GM21786 (cell line): ENCODE data around the gene EMC9.

Experiments
- ATAC-seq: cut with Tn5 transposase; IDR thresholded peaks from one replicate; pipeline ENCODE4 v1.9.1; 2021; ENCODE audit not compliant: unreplicated experiment

The EMC9 gene

GRCh38 chr14:24132061-24132685 lies 9.2 kb downstream of the EMC9 start:
- ATAC-seq: no peak

DNA sequence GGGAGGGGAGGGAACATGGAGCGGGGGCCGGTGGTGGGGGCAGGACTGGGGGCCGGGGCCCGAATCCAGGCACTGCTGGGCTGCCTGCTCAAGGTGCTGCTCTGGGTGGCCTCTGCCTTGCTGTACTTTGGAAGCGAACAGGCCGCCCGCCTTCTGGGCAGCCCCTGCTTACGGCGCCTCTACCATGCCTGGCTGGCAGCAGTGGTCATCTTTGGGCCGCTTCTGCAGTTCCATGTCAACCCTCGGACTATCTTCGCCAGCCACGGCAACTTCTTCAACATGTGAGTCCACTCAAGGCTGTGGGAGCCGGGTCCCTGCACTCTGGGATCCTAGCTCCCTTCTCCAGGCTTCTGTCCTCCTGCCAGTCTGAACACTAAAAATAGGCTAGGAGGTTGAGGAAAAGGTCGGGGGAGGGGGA lies 9.8 kb downstream of the EMC9 start:
- no peak for ATAC-seq

- ATAC-seq: no peak
Measured at GRCh38 chr14:24130717-24131548, 10.5 kb downstream of the EMC9 start.

DNA sequence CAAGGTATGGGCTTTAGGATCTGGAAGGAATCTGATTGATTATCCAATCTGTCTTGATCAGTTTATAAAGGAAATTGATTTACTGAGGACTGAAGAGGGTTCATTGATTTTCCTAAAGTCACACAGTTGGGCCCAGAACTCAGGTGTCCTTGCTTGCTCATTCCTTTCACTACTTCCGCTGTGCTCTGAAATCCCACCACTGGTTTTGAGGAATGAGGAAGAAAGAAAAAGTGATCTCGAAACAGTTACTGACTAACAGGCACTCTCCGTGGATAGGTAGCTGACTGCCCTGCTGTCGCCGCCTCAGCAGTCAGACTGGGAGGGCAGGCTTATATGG lies 11.0 kb downstream of the EMC9 start, which contains the start of gene FITM1:
Gene FITM1, plus strand, starts transcription at position 280 of the 337 bp plus-strand sequence. CDS start 905 bp downstream, outside the sequence.
- no peak for ATAC-seq

DNA sequence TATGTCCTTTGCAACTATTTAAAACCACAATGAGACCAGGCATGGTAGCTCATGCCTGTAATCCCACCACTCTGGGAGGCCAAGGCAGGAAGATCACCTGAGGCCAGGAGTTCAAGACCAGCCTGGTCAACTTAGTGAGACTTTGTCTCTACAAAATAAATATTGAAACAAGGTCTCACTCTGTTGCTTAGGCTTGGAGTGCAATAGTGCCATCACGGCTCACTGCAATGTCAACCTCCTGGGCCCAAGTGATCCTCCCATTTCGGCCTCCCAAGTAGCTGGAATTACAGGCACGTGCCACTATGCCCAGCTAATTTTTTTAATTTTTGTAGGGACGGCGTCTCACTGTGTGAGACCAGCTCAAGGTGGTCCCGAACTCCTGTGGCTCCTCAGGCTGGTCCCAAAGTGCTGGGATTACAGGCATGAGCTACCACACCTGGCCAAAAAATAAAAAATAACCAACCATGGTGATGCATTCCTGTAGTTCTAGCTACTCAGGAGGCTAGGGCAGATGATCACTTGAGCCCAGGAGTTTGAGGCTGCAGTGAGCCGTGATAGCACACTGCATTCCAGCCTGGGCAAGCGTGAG lies 11.9 kb downstream of the EMC9 start:
- ATAC-seq: no peak

DNA sequence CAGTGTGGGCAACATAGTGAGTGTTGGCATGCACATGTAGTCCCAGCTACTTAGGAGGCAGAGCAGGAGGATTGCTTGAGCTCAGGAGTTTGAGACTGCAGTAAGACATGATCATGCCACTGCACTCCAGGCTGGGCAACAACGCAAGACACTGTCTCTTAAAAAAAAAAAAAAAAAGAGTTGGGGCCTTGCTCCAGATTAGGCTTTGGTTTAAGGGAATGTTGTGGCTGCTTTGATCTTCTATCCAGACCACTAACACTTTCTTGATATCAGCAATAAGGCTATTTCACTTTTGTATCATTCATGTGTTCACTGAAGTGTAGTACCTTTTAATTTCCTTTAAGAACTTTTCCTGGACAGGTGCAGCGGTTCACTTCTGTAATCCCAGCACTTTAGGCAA lies 13.7 kb downstream of the EMC9 start:
- no peak for ATAC-seq

DNA sequence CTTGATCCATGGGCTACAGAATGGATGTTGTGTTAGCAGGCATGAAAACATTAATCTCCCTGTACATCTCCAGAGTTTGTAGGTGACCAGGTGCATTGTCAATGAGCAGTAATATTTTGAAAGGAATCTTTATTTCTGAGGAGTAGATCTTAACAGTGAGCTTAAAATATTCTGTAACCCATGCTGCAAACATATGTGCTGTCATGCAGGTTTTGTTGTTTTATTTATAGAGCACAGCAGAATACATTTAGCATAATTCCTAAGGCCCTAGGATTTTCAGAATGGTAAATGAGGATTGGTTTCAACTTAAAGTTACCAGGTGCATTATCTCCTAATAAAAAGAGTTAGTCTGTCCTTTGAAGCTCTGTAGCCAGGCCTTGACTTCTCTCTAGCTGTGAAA lies 14.5 kb downstream of the EMC9 start:
- no peak for ATAC-seq

DNA sequence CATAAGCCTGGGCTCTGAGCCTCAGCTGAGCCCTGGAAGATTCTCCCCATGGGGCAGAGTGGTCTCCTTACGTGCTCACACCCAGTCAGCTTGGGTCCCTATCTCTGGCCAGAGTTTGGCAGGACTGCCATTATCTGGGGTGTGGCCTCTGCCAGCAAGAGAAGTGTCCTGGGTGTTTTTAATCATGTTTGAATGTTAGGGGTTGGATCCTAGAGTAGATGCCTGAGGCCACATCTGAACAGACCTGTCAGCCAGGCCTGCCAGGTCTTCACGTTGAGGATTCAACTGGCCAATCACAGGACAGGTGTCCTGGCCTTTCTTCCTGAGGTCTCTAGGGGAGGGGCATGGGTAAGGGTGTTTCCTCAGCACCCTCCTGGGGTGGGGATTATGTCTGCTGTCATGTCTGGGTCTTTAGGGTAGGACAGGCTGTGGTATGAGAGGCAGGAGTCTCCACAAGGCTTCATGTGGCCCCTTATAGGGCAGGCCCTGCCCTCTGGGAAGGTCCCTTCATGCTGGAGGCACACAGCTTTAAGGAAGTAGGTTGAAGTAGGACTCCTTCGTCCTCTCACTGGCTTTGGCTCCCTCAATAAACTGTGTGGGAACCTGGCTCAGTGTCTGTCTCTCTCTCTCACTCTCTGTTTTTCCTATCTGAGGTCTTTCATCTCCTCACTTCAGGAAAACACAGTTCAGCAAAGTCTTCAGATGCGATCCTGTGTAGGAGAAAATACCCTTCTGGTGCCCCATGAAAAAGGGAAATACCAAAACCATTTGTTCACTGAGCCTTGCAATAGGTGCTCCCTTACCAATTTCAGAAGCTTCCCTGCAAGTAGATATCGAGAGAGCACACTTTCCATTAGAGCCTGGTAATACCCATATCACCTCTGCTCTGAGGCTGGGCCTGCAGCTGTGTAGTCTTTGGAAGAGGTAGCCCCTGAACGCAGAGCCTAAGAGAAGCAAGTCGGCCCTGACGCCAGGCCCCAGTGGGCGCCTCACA lies 17.7 kb downstream of the EMC9 start:
- peak; percentile 66 for ATAC-seq

DNA sequence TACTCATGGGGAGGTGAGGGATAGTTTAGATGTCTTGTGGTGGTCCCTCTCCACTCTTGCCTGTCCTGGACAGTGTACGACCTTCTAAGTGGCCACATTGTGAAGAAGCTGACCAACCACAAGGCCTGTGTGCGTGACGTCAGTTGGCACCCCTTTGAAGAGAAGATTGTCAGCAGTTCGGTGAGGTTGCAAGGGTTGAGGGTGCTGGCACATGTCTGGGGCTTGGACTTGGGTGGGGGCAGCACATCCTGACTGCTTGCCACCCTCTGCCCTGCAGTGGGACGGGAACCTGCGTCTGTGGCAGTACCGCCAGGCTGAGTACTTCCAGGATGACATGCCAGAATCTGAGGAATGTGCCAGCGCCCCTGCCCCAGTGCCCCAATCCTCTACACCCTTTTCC lies 18.5 kb downstream of the EMC9 start:
- no peak for ATAC-seq

- ATAC-seq: no peak
Measured at GRCh38 chr14:24122416-24122815, 19.0 kb downstream of the EMC9 start.

GRCh38 chr14:24121210-24121609 lies 20.2 kb downstream of the EMC9 start:
- no peak for ATAC-seq

- no peak for ATAC-seq
Measured at GRCh38 chr14:24119691-24120090, 21.7 kb downstream of the EMC9 start.

- no peak for ATAC-seq
Measured at GRCh38 chr14:24117179-24117578, 24.2 kb downstream of the EMC9 start.

DNA sequence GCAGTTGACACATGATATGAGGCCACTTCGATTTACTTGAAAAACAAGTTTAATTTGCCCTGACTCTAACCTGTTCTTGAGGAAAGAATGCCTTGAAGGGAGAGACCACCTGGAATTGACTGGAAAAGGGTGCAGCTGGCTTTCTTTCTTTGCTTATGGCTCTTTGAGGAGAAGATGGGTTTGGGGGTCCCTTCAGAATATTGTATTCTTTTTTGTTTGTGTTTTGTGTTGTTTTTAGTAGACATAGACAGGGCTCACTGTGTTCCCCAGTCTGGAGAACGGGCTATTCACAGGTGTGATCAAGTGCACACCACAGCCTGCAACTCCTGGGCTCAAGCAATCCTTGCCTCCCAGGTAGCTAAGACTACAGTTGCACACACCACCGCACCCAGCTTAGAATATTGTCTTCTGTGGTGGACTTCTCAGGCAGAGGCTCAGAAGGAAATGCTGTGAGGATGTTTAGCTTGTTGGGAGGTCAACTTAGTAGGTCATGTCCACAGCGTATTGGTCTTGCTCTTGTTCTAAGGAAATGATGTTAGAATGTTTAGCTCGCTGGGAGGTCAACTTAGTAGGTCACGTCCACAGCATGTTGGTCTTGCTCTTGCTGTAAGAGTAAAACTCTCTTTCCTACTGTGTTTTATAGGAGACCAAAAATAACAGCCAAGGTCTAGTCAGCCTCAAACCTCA lies 25.1 kb downstream of the EMC9 start:
- no peak for ATAC-seq

DNA sequence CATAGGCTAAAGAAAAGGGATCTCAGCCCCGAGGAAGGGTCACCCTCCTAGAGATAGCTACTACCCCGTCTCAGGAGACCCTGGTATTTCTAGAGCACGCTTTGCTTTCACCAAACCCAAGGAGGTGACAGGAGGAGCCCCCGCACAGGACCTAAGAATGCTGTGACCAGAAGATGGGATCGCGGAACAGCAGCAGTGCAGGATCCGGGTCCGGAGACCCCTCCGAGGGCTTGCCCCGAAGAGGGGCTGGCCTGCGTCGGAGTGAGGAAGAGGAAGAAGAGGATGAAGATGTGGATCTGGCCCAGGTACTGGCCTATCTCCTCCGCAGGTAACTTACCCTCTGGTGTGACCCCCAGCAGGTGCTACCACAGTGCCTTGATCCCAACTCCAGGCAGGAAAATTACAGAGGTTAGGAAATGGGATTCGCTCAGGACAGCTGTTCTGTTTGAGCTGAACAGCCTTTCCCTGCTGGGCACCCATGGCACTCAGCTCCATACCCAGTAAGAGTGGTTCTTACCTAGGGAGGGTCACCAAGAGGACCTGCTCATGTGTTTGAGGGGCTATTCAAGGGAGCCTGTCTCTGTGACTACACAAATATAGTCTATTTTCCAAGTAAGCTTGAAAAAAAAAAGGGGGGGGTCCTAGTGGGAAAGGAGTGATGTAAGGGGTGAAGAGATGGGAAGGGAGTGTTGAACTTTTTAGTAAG lies 25.8 kb downstream of the EMC9 start:
- ATAC-seq: no peak

DNA sequence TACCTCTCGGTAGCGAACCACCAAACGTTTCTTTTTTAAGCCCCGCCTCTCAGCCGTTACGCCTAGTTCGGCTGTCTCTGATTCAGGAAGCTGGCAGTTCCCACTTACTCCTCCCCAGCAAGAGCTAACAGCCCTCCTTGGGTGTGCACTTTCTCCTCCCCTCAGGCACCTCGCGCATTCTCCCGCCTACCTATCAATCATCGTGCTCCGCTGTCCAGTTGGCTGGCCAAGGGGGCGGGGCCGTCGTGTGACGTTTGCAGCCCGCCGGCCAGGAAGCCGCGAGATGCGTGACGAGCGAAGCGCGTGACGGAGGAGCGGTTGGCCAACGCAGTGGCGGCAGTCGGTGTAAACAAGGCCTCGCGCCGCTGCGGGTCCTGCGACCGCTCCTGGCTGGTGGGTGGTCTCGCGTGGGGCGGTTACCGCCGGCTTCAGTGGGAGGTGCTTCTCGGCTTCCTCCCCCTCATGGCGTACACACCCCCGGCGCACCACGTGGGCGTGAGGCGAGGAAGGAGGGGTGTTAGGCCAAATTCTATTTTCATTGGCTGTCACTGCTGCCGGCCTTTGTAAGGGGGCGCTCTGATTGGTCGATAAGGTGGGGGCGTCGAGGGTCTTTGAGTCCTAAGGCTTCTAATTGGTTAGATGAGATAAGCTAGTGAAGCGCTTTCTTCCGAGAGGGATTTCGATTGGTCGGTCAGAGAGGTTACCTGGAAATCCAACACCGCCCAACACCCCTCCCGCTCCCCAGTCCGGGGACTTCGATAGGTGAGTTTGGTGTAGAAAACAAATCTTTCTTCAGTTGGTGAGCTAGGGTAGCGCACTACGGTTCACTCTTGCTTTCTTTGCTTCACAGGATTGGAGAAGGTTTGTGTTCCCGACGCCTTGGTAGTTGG lies 26.6 kb downstream of the EMC9 start, which contains the start of the genes DCAF11 and NRL:
Gene DCAF11, plus strand, starts transcription at position 246 of the 890 bp plus-strand sequence. CDS start 818 bp downstream, outside the sequence.
Gene NRL, minus strand, starts transcription at position 418 of the 890 bp plus-strand sequence. CDS start 32,101 bp downstream, outside the sequence.
- peak; percentile 87 for ATAC-seq

DNA sequence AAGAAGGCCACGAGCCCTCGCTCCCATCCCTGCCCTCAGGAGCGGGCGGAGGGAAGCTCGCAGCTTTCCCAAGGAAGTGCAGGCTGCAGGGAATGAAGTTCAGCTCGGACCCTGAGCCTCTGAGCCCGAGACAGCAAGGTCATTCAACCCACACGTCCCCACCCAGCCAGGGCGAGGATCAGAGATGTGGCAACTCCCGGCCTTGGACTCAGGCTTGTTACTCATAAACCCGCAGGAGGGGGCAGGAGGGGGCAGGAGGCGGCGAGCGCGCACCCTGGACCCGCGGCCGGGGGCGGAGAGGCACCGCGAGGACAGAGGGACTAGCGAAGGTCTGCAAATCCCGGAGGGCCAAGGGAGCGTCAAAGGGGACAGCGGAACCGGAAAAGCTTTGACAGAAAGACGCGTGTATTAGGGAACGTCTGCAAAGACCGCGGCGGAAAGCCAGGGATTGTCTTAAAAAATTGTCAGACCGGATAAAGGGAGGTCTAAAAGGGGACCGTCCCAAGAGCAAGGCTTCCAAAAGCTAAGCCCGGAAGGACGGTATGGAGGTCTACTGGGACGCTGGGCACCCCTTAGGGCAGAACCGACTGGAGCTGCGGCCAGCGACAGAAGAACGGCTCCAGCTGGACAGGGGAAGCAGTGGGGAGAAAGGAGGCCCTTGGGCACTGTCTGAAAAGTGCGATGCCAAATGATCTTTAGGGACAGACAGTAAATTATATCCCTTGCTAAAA lies 27.4 kb downstream of the EMC9 start:
- ATAC-seq: peak; percentile 28

DNA sequence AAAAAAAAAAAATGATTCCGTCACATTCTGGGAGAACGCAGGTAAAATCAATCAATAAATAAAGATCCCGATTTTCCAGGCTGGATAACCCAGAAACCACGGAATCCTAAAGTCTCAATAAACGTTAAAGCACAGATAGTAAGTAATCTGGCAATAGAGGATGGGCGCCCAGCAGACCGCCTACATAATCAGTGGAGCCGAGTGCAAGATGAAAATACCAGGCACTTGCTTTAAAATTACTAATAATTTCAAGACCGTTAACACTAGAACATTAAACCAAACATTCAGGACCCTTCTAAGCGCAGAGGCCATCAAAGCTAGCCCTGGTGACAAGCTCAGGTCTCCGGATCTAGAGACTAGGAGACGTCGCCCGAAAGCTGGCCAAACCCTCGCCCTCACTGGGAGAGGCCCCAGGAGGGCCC lies 28.0 kb downstream of the EMC9 start:
- ATAC-seq: no peak
